ENCODE results near the gene CCDC89.

The CCDC89 gene

GRCh38 chr11:85685820-85686459, at the start of gene CCDC89:
CCDC89 (minus strand) TSS chr11:85686195; CDS start chr11:85686130, 65 bp downstream.
- no peak for DNase-seq

- no peak for DNase-seq
Measured at GRCh38 chr11:85732965-85733364, 47.0 kb upstream of the CCDC89 start.

GRCh38 chr11:85726381-85726780, 40.4 kb upstream of the CCDC89 start:
- no peak for DNase-seq

GRCh38 chr11:85725510-85726258, 39.7 kb upstream of the CCDC89 start:
- DNase-seq: no peak

- DNase-seq: no peak
Measured at GRCh38 chr11:85724748-85725465, 38.9 kb upstream of the CCDC89 start.

- DNase-seq: no peak
Measured at GRCh38 chr11:85723088-85723487, 37.1 kb upstream of the CCDC89 start.

- no peak for DNase-seq
Measured at GRCh38 chr11:85721191-85721590, 35.2 kb upstream of the CCDC89 start.

- DNase-seq: no peak
Measured at GRCh38 chr11:85718991-85719807, 33.2 kb upstream of the CCDC89 start.

- DNase-seq: no peak
Measured at GRCh38 chr11:85718126-85718943, 32.3 kb upstream of the CCDC89 start.

GRCh38 chr11:85717429-85717828, 31.4 kb upstream of the CCDC89 start:
- no peak for DNase-seq

GRCh38 chr11:85712953-85713352, 27.0 kb upstream of the CCDC89 start:
- no peak for DNase-seq

GRCh38 chr11:85710917-85711316, 24.9 kb upstream of the CCDC89 start:
- no peak for DNase-seq

GRCh38 chr11:85709941-85710702, 24.1 kb upstream of the CCDC89 start:
- DNase-seq: no peak

GRCh38 chr11:85705800-85706199, 19.8 kb upstream of the CCDC89 start:
- no peak for DNase-seq

GRCh38 chr11:85704967-85705366, 19.0 kb upstream of the CCDC89 start:
- DNase-seq: no peak

- DNase-seq: no peak
Measured at GRCh38 chr11:85699957-85700741, 14.2 kb upstream of the CCDC89 start.

GRCh38 chr11:85698195-85698594, 12.2 kb upstream of the CCDC89 start:
- DNase-seq: no peak

- no peak for DNase-seq
Measured at GRCh38 chr11:85697747-85698146, 11.8 kb upstream of the CCDC89 start.

GRCh38 chr11:85695546-85695945, 9.6 kb upstream of the CCDC89 start:
- no peak for DNase-seq

GRCh38 chr11:85694385-85694980, 8.5 kb upstream of the CCDC89 start:
- DNase-seq: no peak

All from stimulated activated CD4-positive, alpha-beta T cell treated with anti-CD3 and anti-CD28 coated beads, Interleukin-4, amount 100 ng/mL, for 1 hour (primary cell).